GM23338 (cell line): ENCODE results near the gene DIDO1. TPM values are rescaled to one million over a fixed set of nuclear protein-coding genes. Genes with fewer than 3 reads are reported as not detected.
A peak's percentile ranks its signal among the peaks of the same experiment; 100 is the strongest.

Source experiments
- ATAC-seq: fragments of 200-7000 bp; cut with Tn5 transposase; 3 replicates; pipeline ENCODE4 v1.9.1; 2020
- DNase-seq: peaks from one replicate; pipeline ENCODE4 v3.0.0-alpha.2; 2015; ENCODE audit warnings: low spot score
- H2AFZ ChIP-seq: fragments of 200-600 bp; sonication (generic); 2 replicates; pipeline ENCODE4 v1.8.0; 2016; ENCODE audit warnings: antibody characterized with exemption, mild to moderate bottlenecking, moderate library complexity
- H3F3A ChIP-seq: fragments of 200-600 bp; sonication (generic); replicated peaks from 2 replicates; pipeline ENCODE4 v1.8.0; 2017; ENCODE audit warnings: antibody characterized with exemption, mixed run types, low read depth
- H3K27ac ChIP-seq: fragments of 200-600 bp; sonication (generic); 2 replicates; pipeline ENCODE4 v1.6.1; 2016; ENCODE audit warnings: low read depth
- H3K27me3 ChIP-seq: fragments of 200-600 bp; sonication (generic); 2 replicates; pipeline ENCODE4 v1.8.0; 2016; ENCODE audit warnings: mild to moderate bottlenecking, mixed run types, moderate library complexity; ENCODE audit not compliant: insufficient read depth
- H3K36me3 ChIP-seq: fragments of 200-600 bp; sonication (generic); 2 replicates; pipeline ENCODE4 v1.8.0; 2016; ENCODE audit warnings: mild to moderate bottlenecking; ENCODE audit not compliant: insufficient read depth
- H3K4me1 ChIP-seq: fragments of 200-600 bp; sonication (generic); 2 replicates; pipeline ENCODE4 v1.8.0; 2016; ENCODE audit warnings: mild to moderate bottlenecking, moderate library complexity; ENCODE audit not compliant: insufficient read depth
- H3K4me2 ChIP-seq: fragments of 200-600 bp; sonication (generic); 2 replicates; pipeline ENCODE4 v1.7.1; 2017; ENCODE audit warnings: mixed run types
- H3K4me3 ChIP-seq: fragments of 200-600 bp; sonication (generic); 2 replicates; pipeline ENCODE4 v1.6.1; 2016; ENCODE audit warnings: mixed run types
- H3K79me2 ChIP-seq: fragments of 200-600 bp; sonication (generic); replicated peaks from 2 replicates; pipeline ENCODE4 v1.8.0; 2017; ENCODE audit warnings: mild to moderate bottlenecking; ENCODE audit not compliant: insufficient read depth
- H3K9me2 ChIP-seq: fragments of 200-600 bp; sonication (generic); 2 replicates; pipeline ENCODE4 v1.8.0; 2017; ENCODE audit not compliant: insufficient read depth
- H4K20me1 ChIP-seq: fragments of 200-600 bp; sonication (generic); replicated peaks from 2 replicates; pipeline ENCODE4 v1.8.0; 2017; ENCODE audit warnings: mild to moderate bottlenecking; ENCODE audit not compliant: insufficient read depth
- H3K27ac Mint-ChIP-seq: 2 replicates; pipeline ENCODE4 v1.8.0; 2020; ENCODE audit warnings: inconsistent platforms, mild to moderate bottlenecking, moderate library complexity, mixed read lengths
- H3K27me3 Mint-ChIP-seq: 3 replicates; pipeline ENCODE4 v1.8.0; 2022; ENCODE audit warnings: low read depth, mild to moderate bottlenecking, moderate library complexity, mixed read lengths, inconsistent platforms; ENCODE audit not compliant: insufficient read depth, poor library complexity
- H3K36me3 Mint-ChIP-seq: 3 replicates; pipeline ENCODE4 v1.8.0; 2021; ENCODE audit warnings: low read depth, mild to moderate bottlenecking, inconsistent platforms, moderate library complexity, mixed read lengths
- H3K4me1 Mint-ChIP-seq: 3 replicates; pipeline ENCODE4 v1.8.0; 2020; ENCODE audit warnings: mild to moderate bottlenecking, inconsistent platforms, mixed read lengths
- H3K4me3 Mint-ChIP-seq: 3 replicates; pipeline ENCODE4 v1.8.0; 2021; ENCODE audit warnings: moderate library complexity, mild to moderate bottlenecking, inconsistent platforms, mixed read lengths
- H3K9me3 Mint-ChIP-seq: 3 replicates; pipeline ENCODE4 v1.8.0; 2020; ENCODE audit warnings: moderate library complexity, mild to moderate bottlenecking, inconsistent platforms, mixed read lengths
- CREB1 ChIP-seq: fragments of 250-450 bp; sonication (Bioruptor Pico); IDR thresholded peaks from 2 replicates; pipeline ENCODE4 v1.5.0; 2020; ENCODE audit warnings: low read depth, mild to moderate bottlenecking, moderate library complexity
- ETS1 ChIP-seq: IDR thresholded peaks from 2 replicates; pipeline ENCODE4 v1.6.1; 2016; ENCODE audit warnings: antibody characterized with exemption
- EZH2phosphoT487 ChIP-seq: fragments of 200-600 bp; sonication (generic); IDR thresholded peaks from one replicate; pipeline ENCODE4 v1.8.1; 2018; ENCODE audit warnings: antibody characterized with exemption; ENCODE audit not compliant: unreplicated experiment
- JUNB ChIP-seq: IDR thresholded peaks from one replicate; pipeline ENCODE4 v1.6.1; 2016; ENCODE audit warnings: antibody characterized with exemption; ENCODE audit not compliant: unreplicated experiment
- NANOG ChIP-seq: IDR thresholded peaks from 2 replicates; pipeline ENCODE4 v1.6.1; 2016; ENCODE audit warnings: antibody characterized with exemption, borderline replicate concordance
- POLR2AphosphoS5 ChIP-seq: IDR thresholded peaks from 2 replicates; pipeline ENCODE4 v1.6.1; 2016; ENCODE audit warnings: antibody characterized with exemption, low read depth
- REST ChIP-seq: IDR thresholded peaks from one replicate; pipeline ENCODE4 v1.6.1; 2018; ENCODE audit warnings: antibody characterized with exemption; ENCODE audit not compliant: unreplicated experiment
- STAT1 ChIP-seq: IDR thresholded peaks from one replicate; pipeline ENCODE4 v1.6.1; 2016; ENCODE audit warnings: antibody characterized with exemption; ENCODE audit not compliant: unreplicated experiment
- ZNF114 ChIP-seq: fragments of 250-450 bp; sonication (Bioruptor Pico); IDR thresholded peaks from 2 replicates; pipeline ENCODE4 v1.5.0; 2020; ENCODE audit warnings: mild to moderate bottlenecking, moderate library complexity
- ZNF462 ChIP-seq: fragments of 250-450 bp; sonication (Bioruptor Pico); IDR thresholded peaks from 2 replicates; pipeline ENCODE4 v1.5.0; 2020; ENCODE audit warnings: mild to moderate bottlenecking, moderate library complexity
- polyA plus RNA-seq: library from polyadenylated mRNA; unstranded; fragments of >200 nt; fragmentation: Nextera tagmentation; extraction: Ambion mirVana; gene quantifications from 2 replicates; pipeline ENCODE4 v1.2.1, GENCODE V29; 2016
- total RNA-seq: library from RNA; depleted of rRNA; stranded (reverse); fragments of >200 nt; shearing (Covaris generic); gene quantifications from 2 replicates; pipeline ENCODE4 v1.2.3, GENCODE V29; 2014

DIDO1 gene
- total and polyA plus RNA-seq, 2 experiments from 2014 or later, result 72.4 to 162 TPM

GRCh38 chr20:62929051-62929538 lies 2.8 kb upstream of the DIDO1 start:
- Histone ChIP-seq H3K4me3 (peak overlapping the region; percentile 95), H4K20me1 (peaks cover 26% of the 10 kb centered on the region), H3K9me2 (no peaks in the 10 kb centered on the region), H3K79me2 (peaks cover 84% of the 10 kb centered on the region), H3K27me3 (no peaks in the 10 kb centered on the region), H3K4me2 (peak overlapping the region; percentile 97), H3K4me1 (peaks cover 61% of the 10 kb centered on the region), H3F3A (peaks cover 49% of the 10 kb centered on the region), H2AFZ (no peak overlapping the region), H3K36me3 (peaks cover 5% of the 10 kb centered on the region; the same call in 1 of the 2 replicates), H3K27ac (peak overlapping the region; percentile 94)
- TF ChIP-seq STAT1, result no peak
- TF ChIP-seq POLR2AphosphoS5, result peak; percentile 75
- Mint-ChIP-seq H3K36me3 (peaks cover 15% of the 10 kb centered on the region; the same call in 2 of the 3 replicates), H3K9me3 (no peaks in the 10 kb centered on the region; the same call in 2 of the 3 replicates), H3K4me3 (peak overlapping the region; percentile 76), H3K4me1 (peaks cover 33% of the 10 kb centered on the region), H3K27ac (peak overlapping the region; percentile 92), H3K27me3 (peaks cover 23% of the 10 kb centered on the region)
- ATAC-seq, result peak; percentile 59
- DNase-seq, result peak; percentile 96

GRCh38 chr20:62928246-62928939 lies 2.1 kb upstream of the DIDO1 start:
- peak overlapping the region; percentile 90 for H3K4me2 ChIP-seq
- H3K36me3 Mint-ChIP-seq, result peaks cover 15% of the 10 kb centered on the region; the same call in 2 of the 3 replicates
- DNase-seq (peak; percentile 86), ATAC-seq (peak; percentile 46)
- no peaks in the 10 kb centered on the region for H3K27me3 ChIP-seq
- H4K20me1 ChIP-seq, result peaks cover 28% of the 10 kb centered on the region
- peak overlapping the region; percentile 94 for H3K27ac ChIP-seq
- H3K27me3 Mint-ChIP-seq, result peaks cover 23% of the 10 kb centered on the region
- H2AFZ ChIP-seq, result no peak overlapping the region
- H3F3A ChIP-seq, result peaks cover 48% of the 10 kb centered on the region
- peak overlapping the region; percentile 76 for H3K4me3 Mint-ChIP-seq
- H3K79me2 ChIP-seq, result peaks cover 84% of the 10 kb centered on the region
- peak overlapping the region; percentile 95 for H3K4me3 ChIP-seq
- peaks cover 62% of the 10 kb centered on the region for H3K4me1 ChIP-seq
- H3K9me3 Mint-ChIP-seq, result no peaks in the 10 kb centered on the region; the same call in 2 of the 3 replicates
- peak overlapping the region; percentile 92 for H3K27ac Mint-ChIP-seq
- H3K9me2 ChIP-seq, result no peaks in the 10 kb centered on the region
- H3K4me1 Mint-ChIP-seq, result peaks cover 40% of the 10 kb centered on the region
- H3K36me3 ChIP-seq, result peaks cover 8% of the 10 kb centered on the region
- TF ChIP-seq ETS1 (peak; percentile 86), EZH2phosphoT487 (no peak), CREB1 (CRISPR knock-in tag) (peak; percentile 72), POLR2AphosphoS5 (peak; percentile 78), ZNF462 (no peak), JUNB (no peak), REST (no peak), ZNF114 (no peak), NANOG (peak; percentile 100)
